HepG2 (cell line): Measurements from ENCODE around the gene TNS1. TPM values are rescaled to one million over a fixed set of nuclear protein-coding genes. Genes with fewer than 3 reads are reported as not detected.
A peak's percentile ranks its signal among the peaks of the same experiment; 100 is the strongest.

Source experiments
- ATAD3A ChIP-seq: sonication (generic); formaldehyde crosslinking; IDR thresholded peaks from 2 replicates; pipeline ENCODE4 v1.4.0; 2020; ENCODE audit warnings: missing genetic modification reagents
- ATF7 ChIP-seq, 2 experiments: fragments of 450-650 bp in 1 of 2; sonication (generic) in 1 of 2; formaldehyde crosslinking in 1 of 2; IDR thresholded peaks; 2 replicates each; pipeline versions ENCODE4 v1.4.0 to v1.6.1; 2016 to 2020; ENCODE audit warnings: antibody characterized with exemption in 1 of 2, mild to moderate bottlenecking in 1 of 2, missing genetic modification reagents in 1 of 2
- BCL6 ChIP-seq: IDR thresholded peaks from 2 replicates; pipeline ENCODE4 v1.6.1; 2016; ENCODE audit warnings: missing genetic modification reagents, missing compliant biosample characterization
- HNF4G ChIP-seq, 2 experiments: sonication (generic) in 1 of 2; formaldehyde crosslinking in 1 of 2; IDR thresholded peaks; 2 replicates each; pipeline versions ENCODE4 v1.4.0 to v1.6.1; 2011 to 2020; ENCODE audit warnings: borderline replicate concordance in 2 of 2, low read depth in 2 of 2, mild to moderate bottlenecking in 2 of 2, low read length in 1 of 2, missing genetic modification reagents in 1 of 2, moderate library complexity in 1 of 2
- KMT2A ChIP-seq: sonication (generic); formaldehyde crosslinking; IDR thresholded peaks from 2 replicates; pipeline ENCODE4 v1.4.0; 2020; ENCODE audit warnings: missing genetic modification reagents
- KMT2B ChIP-seq: IDR thresholded peaks from 2 replicates; pipeline ENCODE4 v1.6.1; 2016; ENCODE audit warnings: missing genetic modification reagents, missing compliant biosample characterization
- RFX1 ChIP-seq: fragments of 450-650 bp; IDR thresholded peaks from 2 replicates; pipeline ENCODE4 v1.6.1; 2017
- SP5 ChIP-seq: IDR thresholded peaks from 2 replicates; pipeline ENCODE4 v1.6.1; 2016; ENCODE audit warnings: low read depth, borderline replicate concordance
- SUZ12 ChIP-seq: fragments of 150-350 bp; IDR thresholded peaks from 2 replicates; pipeline ENCODE4 v1.6.1; 2014; ENCODE audit warnings: low read depth, low read length
- ZNF354B ChIP-seq: sonication (generic); formaldehyde crosslinking; IDR thresholded peaks from 2 replicates; pipeline ENCODE4 v1.8.0; 2022; ENCODE audit warnings: mild to moderate bottlenecking, missing genetic modification reagents
- ZNF367 ChIP-seq: sonication (generic); formaldehyde crosslinking; IDR thresholded peaks from 2 replicates; pipeline ENCODE4 v1.4.0; 2020; ENCODE audit warnings: missing genetic modification reagents, borderline replicate concordance
- ZNF563 ChIP-seq: sonication (generic); formaldehyde crosslinking; IDR thresholded peaks from 2 replicates; pipeline ENCODE4 v1.8.0; 2022; ENCODE audit warnings: mild to moderate bottlenecking, moderate library complexity, missing genetic modification reagents
- ZNF670 ChIP-seq: sonication (generic); formaldehyde crosslinking; IDR thresholded peaks from 2 replicates; pipeline ENCODE4 v1.8.0; 2022; ENCODE audit warnings: mild to moderate bottlenecking, missing genetic modification reagents, borderline replicate concordance
- ZNF772 ChIP-seq: sonication (generic); formaldehyde crosslinking; IDR thresholded peaks from 2 replicates; pipeline ENCODE4 v1.5.0; 2020; ENCODE audit warnings: mild to moderate bottlenecking, missing genetic modification reagents
- ZNF878 ChIP-seq: sonication (generic); formaldehyde crosslinking; IDR thresholded peaks from 2 replicates; pipeline ENCODE4 v1.8.1; 2023; ENCODE audit warnings: mild to moderate bottlenecking, missing genetic modification reagents, moderate library complexity
- polyA plus RNA-seq, 8 experiments: library from polyadenylated mRNA; depleted of rRNA in 3 of 8; stranded (reverse) in 7 of 8; unstranded in 1 of 8; fragments of >200 nt; fragmentation: Illumina TruSeq in 4 of 8; extraction: Trizol in 4 of 8; gene quantifications; 2 replicates each; pipeline versions ENCODE4 v1.2.1 to v1.2.3, GENCODE V29; 2011 to 2016; ENCODE audit warnings: low read depth in 4 of 8, missing spikeins in 1 of 8, mixed read lengths in 1 of 8; ENCODE audit not compliant: insufficient read depth in 1 of 8
- total RNA-seq, 5 experiments: library from RNA; depleted of rRNA; stranded (reverse); fragments of >200 nt; fragmentation: Illumina TruSeq; extraction: Trizol; gene quantifications; 2 replicates each; pipeline ENCODE4 v1.2.3, GENCODE V29; 2016; ENCODE audit warnings: low read depth in 1 of 5
- TF ChIP-seq, protein P1 (sequence below): sonication (generic); formaldehyde crosslinking; IDR thresholded peaks from 2 replicates; pipeline ENCODE4 v1.4.0; 2020; ENCODE audit warnings: missing genetic modification reagents, mild to moderate bottlenecking, borderline replicate concordance
- TF ChIP-seq, protein P2 (sequence below): IDR thresholded peaks from 2 replicates; pipeline ENCODE4 v1.6.1; 2016; ENCODE audit warnings: mild to moderate bottlenecking, missing biosample characterization, missing genetic modification reagents
- TF ChIP-seq, protein P3 (sequence below): IDR thresholded peaks from 2 replicates; pipeline ENCODE4 v1.6.1; 2018; ENCODE audit warnings: missing genetic modification reagents, mild to moderate bottlenecking, missing compliant biosample characterization
- TF ChIP-seq, protein P4 (sequence below): sonication (generic); formaldehyde crosslinking; IDR thresholded peaks from 2 replicates; pipeline ENCODE4 v1.4.0; 2020; ENCODE audit warnings: mild to moderate bottlenecking, missing genetic modification reagents
- TF ChIP-seq, protein P5 (sequence below): conservative IDR thresholded peaks from 2 replicates; pipeline ENCODE4 v1.6.1; 2018; ENCODE audit warnings: missing genetic modification reagents

The TNS1 gene
- total and polyA plus RNA-seq, 2 of the 13 experiments (the other 11 are each of a cell fraction or from before 2014, with no cell fraction given) = 1.9 to 118 TPM

DNA sequence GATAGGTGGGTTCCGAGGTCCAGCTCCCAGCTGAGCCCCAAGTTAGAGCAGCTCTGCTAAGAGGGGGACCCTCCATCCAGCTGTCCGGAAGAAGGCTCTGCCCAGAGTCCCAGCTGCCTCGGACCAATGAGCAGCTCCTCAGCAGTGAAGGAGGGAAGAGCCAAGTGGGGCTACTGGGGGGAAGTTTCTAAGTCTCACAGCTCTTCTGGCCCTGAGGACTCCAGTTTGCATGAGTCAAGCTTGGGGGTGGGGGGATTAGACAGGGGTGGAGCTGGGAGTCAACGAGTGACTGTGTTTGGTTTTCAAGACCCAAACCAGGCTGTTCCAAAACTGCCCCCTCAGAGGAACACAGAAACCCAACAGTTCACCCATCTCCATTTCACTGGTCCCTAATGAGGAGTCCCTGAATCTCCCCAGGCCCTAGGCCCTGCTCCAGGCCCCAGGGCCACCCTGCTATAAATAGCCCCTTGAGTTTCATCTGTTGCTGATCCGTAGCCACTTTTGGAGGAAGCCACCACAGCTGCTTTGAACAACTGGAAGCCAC, 100.9 kb downstream of the TNS1 start (continued):
- TF ChIP-seq, protein P1, sequence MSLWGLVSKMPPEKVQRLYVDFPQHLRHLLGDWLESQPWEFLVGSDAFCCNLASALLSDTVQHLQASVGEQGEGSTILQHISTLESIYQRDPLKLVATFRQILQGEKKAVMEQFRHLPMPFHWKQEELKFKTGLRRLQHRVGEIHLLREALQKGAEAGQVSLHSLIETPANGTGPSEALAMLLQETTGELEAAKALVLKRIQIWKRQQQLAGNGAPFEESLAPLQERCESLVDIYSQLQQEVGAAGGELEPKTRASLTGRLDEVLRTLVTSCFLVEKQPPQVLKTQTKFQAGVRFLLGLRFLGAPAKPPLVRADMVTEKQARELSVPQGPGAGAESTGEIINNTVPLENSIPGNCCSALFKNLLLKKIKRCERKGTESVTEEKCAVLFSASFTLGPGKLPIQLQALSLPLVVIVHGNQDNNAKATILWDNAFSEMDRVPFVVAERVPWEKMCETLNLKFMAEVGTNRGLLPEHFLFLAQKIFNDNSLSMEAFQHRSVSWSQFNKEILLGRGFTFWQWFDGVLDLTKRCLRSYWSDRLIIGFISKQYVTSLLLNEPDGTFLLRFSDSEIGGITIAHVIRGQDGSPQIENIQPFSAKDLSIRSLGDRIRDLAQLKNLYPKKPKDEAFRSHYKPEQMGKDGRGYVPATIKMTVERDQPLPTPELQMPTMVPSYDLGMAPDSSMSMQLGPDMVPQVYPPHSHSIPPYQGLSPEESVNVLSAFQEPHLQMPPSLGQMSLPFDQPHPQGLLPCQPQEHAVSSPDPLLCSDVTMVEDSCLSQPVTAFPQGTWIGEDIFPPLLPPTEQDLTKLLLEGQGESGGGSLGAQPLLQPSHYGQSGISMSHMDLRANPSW (CRISPR knock-in tag) = no peak
- TF ChIP-seq ATF7 (IDR thresholded peaks at IDR 0.05) = no peak
- TF ChIP-seq ATF7 (CRISPR knock-in tag; IDR thresholded peaks at IDR 0.05) = no peak
- TF ChIP-seq KMT2A = no peak
- no peak for TF ChIP-seq ZNF354B
- TF ChIP-seq SP5 (CRISPR knock-in tag) = 0 out of 2 replicates have a peak, but pooled peaks have one; percentile 21
- TF ChIP-seq, protein P2, sequence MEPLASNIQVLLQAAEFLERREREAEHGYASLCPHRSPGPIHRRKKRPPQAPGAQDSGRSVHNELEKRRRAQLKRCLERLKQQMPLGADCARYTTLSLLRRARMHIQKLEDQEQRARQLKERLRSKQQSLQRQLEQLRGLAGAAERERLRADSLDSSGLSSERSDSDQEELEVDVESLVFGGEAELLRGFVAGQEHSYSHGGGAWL (CRISPR knock-in tag) = 0 out of 2 replicates have a peak, but pooled peaks have one; percentile 32
- TF ChIP-seq ATAD3A = no peak
- TF ChIP-seq ZNF367 (CRISPR knock-in tag) = no peak
- TF ChIP-seq, protein P3, sequence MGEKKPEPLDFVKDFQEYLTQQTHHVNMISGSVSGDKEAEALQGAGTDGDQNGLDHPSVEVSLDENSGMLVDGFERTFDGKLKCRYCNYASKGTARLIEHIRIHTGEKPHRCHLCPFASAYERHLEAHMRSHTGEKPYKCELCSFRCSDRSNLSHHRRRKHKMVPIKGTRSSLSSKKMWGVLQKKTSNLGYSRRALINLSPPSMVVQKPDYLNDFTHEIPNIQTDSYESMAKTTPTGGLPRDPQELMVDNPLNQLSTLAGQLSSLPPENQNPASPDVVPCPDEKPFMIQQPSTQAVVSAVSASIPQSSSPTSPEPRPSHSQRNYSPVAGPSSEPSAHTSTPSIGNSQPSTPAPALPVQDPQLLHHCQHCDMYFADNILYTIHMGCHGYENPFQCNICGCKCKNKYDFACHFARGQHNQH (CRISPR knock-in tag) = no peak
- no peak for TF ChIP-seq ZNF878 (CRISPR knock-in tag)
- no peak for TF ChIP-seq RFX1
- TF ChIP-seq BCL6 (CRISPR knock-in tag) = no peak
- no peak for TF ChIP-seq HNF4G (IDR thresholded peaks at IDR 0.05; ENCODE audit: borderline replicate concordance, low read depth, low read length)
- TF ChIP-seq HNF4G (CRISPR knock-in tag; IDR thresholded peaks at IDR 0.05; ENCODE audit: borderline replicate concordance, low read depth) = no peak
- peak; percentile 45; the same call in 1 of the 2 replicates for TF ChIP-seq ZNF563 (CRISPR knock-in tag)
- TF ChIP-seq, protein P4, sequence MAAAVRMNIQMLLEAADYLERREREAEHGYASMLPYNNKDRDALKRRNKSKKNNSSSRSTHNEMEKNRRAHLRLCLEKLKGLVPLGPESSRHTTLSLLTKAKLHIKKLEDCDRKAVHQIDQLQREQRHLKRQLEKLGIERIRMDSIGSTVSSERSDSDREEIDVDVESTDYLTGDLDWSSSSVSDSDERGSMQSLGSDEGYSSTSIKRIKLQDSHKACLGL = no peak
- TF ChIP-seq, protein P5, sequence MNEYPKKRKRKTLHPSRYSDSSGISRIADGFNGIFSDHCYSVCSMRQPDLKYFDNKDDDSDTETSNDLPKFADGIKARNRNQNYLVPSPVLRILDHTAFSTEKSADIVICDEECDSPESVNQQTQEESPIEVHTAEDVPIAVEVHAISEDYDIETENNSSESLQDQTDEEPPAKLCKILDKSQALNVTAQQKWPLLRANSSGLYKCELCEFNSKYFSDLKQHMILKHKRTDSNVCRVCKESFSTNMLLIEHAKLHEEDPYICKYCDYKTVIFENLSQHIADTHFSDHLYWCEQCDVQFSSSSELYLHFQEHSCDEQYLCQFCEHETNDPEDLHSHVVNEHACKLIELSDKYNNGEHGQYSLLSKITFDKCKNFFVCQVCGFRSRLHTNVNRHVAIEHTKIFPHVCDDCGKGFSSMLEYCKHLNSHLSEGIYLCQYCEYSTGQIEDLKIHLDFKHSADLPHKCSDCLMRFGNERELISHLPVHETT (CRISPR knock-in tag) = no peak
- TF ChIP-seq ZNF772 (CRISPR knock-in tag) = no peak
- no peak for TF ChIP-seq SUZ12
- no peak for TF ChIP-seq KMT2B
- no peak for TF ChIP-seq ZNF670 (CRISPR knock-in tag)
